ENCODE measurements around the gene TMEM178B. TPM values are rescaled to one million over a fixed set of nuclear protein-coding genes. Genes with fewer than 3 reads are reported as not detected.

Gene TMEM178B
- total RNA-seq, 1 experiment from 2014 or later = not detected

GRCh38 chr7:141294143-141294829, 220.4 kb downstream of the TMEM178B start:
- no peak overlapping the region for H3K27ac Mint-ChIP-seq (ENCODE audit: low read depth, unreplicated experiment)
- H3K4me1 Mint-ChIP-seq (ENCODE audit: insufficient read depth, unreplicated experiment) = no peaks in the 10 kb centered on the region
- no TSS peak for BruUV-seq (replicated peaks)
- intact Hi-C loops (cut with micrococcal nuclease) = no loop called here
- ChIA-PET POLR2A (no interaction called here), CTCF (no interaction called here)
- DNase-seq (ENCODE audit: unreplicated experiment) = no peak
- no peaks in the 10 kb centered on the region for H3K36me3 Mint-ChIP-seq (ENCODE audit: insufficient read depth, unreplicated experiment)
- no peaks in the 10 kb centered on the region for H3K27me3 Mint-ChIP-seq (ENCODE audit: insufficient read depth, unreplicated experiment)
- TF ChIP-seq CTCF (IDR thresholded peaks at IDR 0.05; ENCODE audit: unreplicated experiment) = no peak
- H3K4me3 Mint-ChIP-seq (ENCODE audit: unreplicated experiment) = no peak overlapping the region
- H3K9me3 Mint-ChIP-seq (ENCODE audit: unreplicated experiment) = peaks cover 25% of the 10 kb centered on the region

GRCh38 chr7:141295367-141295895, 221.6 kb downstream of the TMEM178B start:
- Mint-ChIP-seq H3K9me3 (ENCODE audit: unreplicated experiment) (peaks cover 28% of the 10 kb centered on the region), H3K4me3 (ENCODE audit: unreplicated experiment) (no peak overlapping the region), H3K27me3 (ENCODE audit: insufficient read depth, unreplicated experiment) (no peaks in the 10 kb centered on the region), H3K27ac (ENCODE audit: low read depth, unreplicated experiment) (no peak overlapping the region), H3K36me3 (ENCODE audit: insufficient read depth, unreplicated experiment) (no peaks in the 10 kb centered on the region), H3K4me1 (ENCODE audit: insufficient read depth, unreplicated experiment) (no peaks in the 10 kb centered on the region)
- BruUV-seq (replicated peaks) = no TSS peak
- DNase-seq (ENCODE audit: unreplicated experiment) = no peak
- no peak for TF ChIP-seq CTCF (IDR thresholded peaks at IDR 0.05; ENCODE audit: unreplicated experiment)
- ChIA-PET CTCF (interaction anchor here (0.7 kb wide), 1 partner anchor 557 kb away, joined by 3 read pairs; no protein-coding TSS in a partner anchor), POLR2A (no interaction called here)
- intact Hi-C loops (cut with micrococcal nuclease) = no loop called here

GRCh38 chr7:141300816-141301215, 227.0 kb downstream of the TMEM178B start:
- CTCF ChIA-PET = interaction anchor here (1.1 kb wide), 1 partner anchor 70 kb away, joined by 3 read pairs; no protein-coding TSS in a partner anchor
- Mint-ChIP-seq H3K27me3 (ENCODE audit: insufficient read depth, unreplicated experiment) (no peaks in the 10 kb centered on the region), H3K36me3 (ENCODE audit: insufficient read depth, unreplicated experiment) (no peaks in the 10 kb centered on the region), H3K4me1 (ENCODE audit: insufficient read depth, unreplicated experiment) (no peaks in the 10 kb centered on the region), H3K9me3 (ENCODE audit: unreplicated experiment) (peaks cover 26% of the 10 kb centered on the region), H3K27ac (ENCODE audit: low read depth, unreplicated experiment) (no peak overlapping the region), H3K4me3 (ENCODE audit: unreplicated experiment) (no peak overlapping the region)
- no peak for TF ChIP-seq CTCF (IDR thresholded peaks at IDR 0.05; ENCODE audit: unreplicated experiment)
- POLR2A ChIA-PET = no interaction called here
- DNase-seq (ENCODE audit: unreplicated experiment) = no peak
- no TSS peak for BruUV-seq (replicated peaks)
- intact Hi-C loops (cut with micrococcal nuclease) = no loop called here

- no peak for DNase-seq (ENCODE audit: unreplicated experiment)
- no peaks in the 10 kb centered on the region for H3K36me3 Mint-ChIP-seq (ENCODE audit: insufficient read depth, unreplicated experiment)
- H3K4me3 Mint-ChIP-seq (ENCODE audit: unreplicated experiment) = no peak overlapping the region
- no peak for TF ChIP-seq CTCF (IDR thresholded peaks at IDR 0.05; ENCODE audit: unreplicated experiment)
- no TSS peak for BruUV-seq (replicated peaks)
- ChIA-PET POLR2A (no interaction called here), CTCF (interaction anchor here (1.1 kb wide), 1 partner anchor 71 kb away, joined by 3 read pairs; no protein-coding TSS in a partner anchor)
- no peaks in the 10 kb centered on the region for H3K27me3 Mint-ChIP-seq (ENCODE audit: insufficient read depth, unreplicated experiment)
- intact Hi-C loops (cut with micrococcal nuclease) = no loop called here
- H3K9me3 Mint-ChIP-seq (ENCODE audit: unreplicated experiment) = peaks cover 26% of the 10 kb centered on the region
- no peaks in the 10 kb centered on the region for H3K4me1 Mint-ChIP-seq (ENCODE audit: insufficient read depth, unreplicated experiment)
- H3K27ac Mint-ChIP-seq (ENCODE audit: low read depth, unreplicated experiment) = no peak overlapping the region
Measured at GRCh38 chr7:141301544-141301943, 227.7 kb downstream of the TMEM178B start.
